HEK293 (cell line): ENCODE data around the gene PDK1.

Source experiments
- CTCF ChIA-PET: fragments of 350-600 bp; formaldehyde crosslinking; extraction: SDS; loops from one replicate; lab custom pipeline; 2021; ENCODE audit warnings: antibody characterized with exemption; lab: Yijun Ruan, JAX
- POLR2A ChIA-PET: fragments of 300-600 bp; formaldehyde crosslinking; extraction: SDS; loops from one replicate; lab custom pipeline; 2020; ENCODE audit warnings: antibody characterized with exemption, inconsistent platforms; lab: Yijun Ruan, JAX
- H3K27ac ChIP-seq: fragments of 200-500 bp; sonication (Bioruptor generic); 2 replicates; pipeline ENCODE4 v1.5.1; 2014; ENCODE audit warnings: low read depth, low read length, control low read depth, inconsistent platforms; ENCODE audit errors: extremely low read depth
- H3K36me3 ChIP-seq, 2 experiments: fragments of 200-500 bp in 1 of 2; sonication (Bioruptor generic) in 1 of 2; 1 replicate in 1 of 2; 2 replicates in 1 of 2; pipeline ENCODE4 v1.5.1; 2014 to 2017; ENCODE audit warnings: inconsistent platforms in 2 of 2, low read length in 2 of 2; ENCODE audit not compliant: control insufficient read depth in 2 of 2, insufficient read depth in 1 of 2
- H3K4me1 ChIP-seq: fragments of 200-500 bp; sonication (Bioruptor generic); 2 replicates; pipeline ENCODE4 v1.5.1; 2014; ENCODE audit warnings: mild to moderate bottlenecking, low read length, inconsistent platforms; ENCODE audit not compliant: control insufficient read depth, insufficient read depth
- H3K4me3 ChIP-seq: 2 replicates; pipeline ENCODE4 v1.5.1; 2011; ENCODE audit warnings: low read depth, mild to moderate bottlenecking, control low read depth, low read length, moderate library complexity
- H3K9me3 ChIP-seq: fragments of 200-500 bp; sonication (Bioruptor generic); 2 replicates; pipeline ENCODE4 v1.5.1; 2014; ENCODE audit warnings: low read depth, low read length, inconsistent platforms; ENCODE audit not compliant: control insufficient read depth, insufficient read depth
- MZF1 ChIP-seq: fragments of 450-650 bp; formaldehyde crosslinking; IDR thresholded peaks from 2 replicates; pipeline ENCODE4 v1.5.1; 2017; ENCODE audit warnings: missing biosample characterization, missing genetic modification characterization, borderline replicate concordance
- ZEB2 ChIP-seq: fragments of 450-650 bp; formaldehyde crosslinking; IDR thresholded peaks from 2 replicates; pipeline ENCODE4 v1.5.1; 2016; ENCODE audit warnings: missing biosample characterization, missing genetic modification characterization
- ZNF132 ChIP-seq: fragments of 450-650 bp; formaldehyde crosslinking; IDR thresholded peaks from 2 replicates; pipeline ENCODE4 v1.5.1; 2017; ENCODE audit warnings: missing biosample characterization, missing genetic modification characterization, borderline replicate concordance
- ZNF211 ChIP-seq: fragments of 450-650 bp; formaldehyde crosslinking; IDR thresholded peaks from 2 replicates; pipeline ENCODE4 v1.5.1; 2016; ENCODE audit warnings: low read depth, missing biosample characterization, missing genetic modification characterization
- ZNF24 ChIP-seq: fragments of 450-650 bp; formaldehyde crosslinking; IDR thresholded peaks from 2 replicates; pipeline ENCODE4 v1.5.1; 2016; ENCODE audit warnings: missing biosample characterization, missing genetic modification characterization
- ZNF266 ChIP-seq: fragments of 450-650 bp; formaldehyde crosslinking; IDR thresholded peaks from 2 replicates; pipeline ENCODE4 v1.5.1; 2016; ENCODE audit warnings: missing biosample characterization, missing genetic modification characterization, low read depth
- ZNF335 ChIP-seq: fragments of 450-650 bp; formaldehyde crosslinking; conservative IDR thresholded peaks from 2 replicates; pipeline ENCODE4 v1.5.1; 2016; ENCODE audit warnings: missing biosample characterization, missing genetic modification characterization
- ZNF473 ChIP-seq: fragments of 450-650 bp; formaldehyde crosslinking; IDR thresholded peaks from 2 replicates; pipeline ENCODE4 v1.5.1; 2017; ENCODE audit warnings: missing biosample characterization, missing genetic modification characterization
- ZNF658 ChIP-seq: fragments of 450-650 bp; formaldehyde crosslinking; IDR thresholded peaks from 2 replicates; pipeline ENCODE4; 2016; ENCODE audit warnings: missing biosample characterization, missing genetic modification characterization
- ZNF792 ChIP-seq: fragments of 450-650 bp; formaldehyde crosslinking; IDR thresholded peaks from 2 replicates; pipeline ENCODE4 v1.5.1; 2016; ENCODE audit warnings: missing biosample characterization, missing genetic modification characterization
- TF ChIP-seq, protein P1 (sequence below): fragments of 450-650 bp; formaldehyde crosslinking; IDR thresholded peaks from 2 replicates; pipeline ENCODE4 v1.5.1; 2017; ENCODE audit warnings: missing biosample characterization, missing genetic modification characterization
- TF ChIP-seq, protein P2 (sequence below): fragments of 450-650 bp; formaldehyde crosslinking; conservative IDR thresholded peaks from 2 replicates; pipeline ENCODE4 v1.5.1; 2016; ENCODE audit warnings: low read depth, missing biosample characterization, missing genetic modification characterization
- TF ChIP-seq, protein P3 (sequence below): fragments of 450-650 bp; formaldehyde crosslinking; IDR thresholded peaks from 2 replicates; pipeline ENCODE4; 2016; ENCODE audit warnings: missing biosample characterization, missing genetic modification characterization
- TF ChIP-seq, protein P4 (sequence below): fragments of 450-650 bp; formaldehyde crosslinking; IDR thresholded peaks from 2 replicates; pipeline ENCODE4 v1.5.1; 2016; ENCODE audit warnings: missing biosample characterization, missing genetic modification characterization
- TF ChIP-seq, protein P5 (sequence below): fragments of 450-650 bp; formaldehyde crosslinking; IDR thresholded peaks from 2 replicates; pipeline ENCODE4 v1.5.0; 2017; ENCODE audit warnings: missing biosample characterization, missing genetic modification characterization, borderline replicate concordance

PDK1 gene

DNA sequence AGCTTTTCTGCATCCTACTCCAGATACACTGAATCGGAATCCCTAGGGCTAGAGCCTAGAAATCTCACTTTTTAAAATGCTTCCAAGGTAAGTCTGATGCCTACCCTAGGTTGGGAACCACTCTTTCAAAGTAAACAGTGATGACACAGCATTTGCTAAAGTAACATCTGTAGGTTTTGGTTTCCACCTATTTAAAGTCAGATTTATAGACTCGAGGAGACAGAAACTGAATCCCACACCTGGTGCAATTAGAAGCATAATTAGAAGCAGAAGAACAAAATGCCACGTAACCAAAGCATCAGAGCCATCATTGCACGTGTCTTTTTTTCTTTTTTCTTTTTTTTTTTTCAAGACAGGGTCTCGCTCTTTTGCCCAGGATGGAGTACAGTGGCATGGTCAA is 40.9 kb downstream of the PDK1 start (continued):
- no peak for TF ChIP-seq ZNF211 (tag by site-specific recombination)
- no peak for TF ChIP-seq ZNF335 (tag by site-specific recombination)
- no peak for TF ChIP-seq ZNF658 (tag by site-specific recombination)
- TF ChIP-seq, protein P1, sequence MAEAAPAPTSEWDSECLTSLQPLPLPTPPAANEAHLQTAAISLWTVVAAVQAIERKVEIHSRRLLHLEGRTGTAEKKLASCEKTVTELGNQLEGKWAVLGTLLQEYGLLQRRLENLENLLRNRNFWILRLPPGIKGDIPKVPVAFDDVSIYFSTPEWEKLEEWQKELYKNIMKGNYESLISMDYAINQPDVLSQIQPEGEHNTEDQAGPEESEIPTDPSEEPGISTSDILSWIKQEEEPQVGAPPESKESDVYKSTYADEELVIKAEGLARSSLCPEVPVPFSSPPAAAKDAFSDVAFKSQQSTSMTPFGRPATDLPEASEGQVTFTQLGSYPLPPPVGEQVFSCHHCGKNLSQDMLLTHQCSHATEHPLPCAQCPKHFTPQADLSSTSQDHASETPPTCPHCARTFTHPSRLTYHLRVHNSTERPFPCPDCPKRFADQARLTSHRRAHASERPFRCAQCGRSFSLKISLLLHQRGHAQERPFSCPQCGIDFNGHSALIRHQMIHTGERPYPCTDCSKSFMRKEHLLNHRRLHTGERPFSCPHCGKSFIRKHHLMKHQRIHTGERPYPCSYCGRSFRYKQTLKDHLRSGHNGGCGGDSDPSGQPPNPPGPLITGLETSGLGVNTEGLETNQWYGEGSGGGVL (tag by site-specific recombination), result no peak

DNA sequence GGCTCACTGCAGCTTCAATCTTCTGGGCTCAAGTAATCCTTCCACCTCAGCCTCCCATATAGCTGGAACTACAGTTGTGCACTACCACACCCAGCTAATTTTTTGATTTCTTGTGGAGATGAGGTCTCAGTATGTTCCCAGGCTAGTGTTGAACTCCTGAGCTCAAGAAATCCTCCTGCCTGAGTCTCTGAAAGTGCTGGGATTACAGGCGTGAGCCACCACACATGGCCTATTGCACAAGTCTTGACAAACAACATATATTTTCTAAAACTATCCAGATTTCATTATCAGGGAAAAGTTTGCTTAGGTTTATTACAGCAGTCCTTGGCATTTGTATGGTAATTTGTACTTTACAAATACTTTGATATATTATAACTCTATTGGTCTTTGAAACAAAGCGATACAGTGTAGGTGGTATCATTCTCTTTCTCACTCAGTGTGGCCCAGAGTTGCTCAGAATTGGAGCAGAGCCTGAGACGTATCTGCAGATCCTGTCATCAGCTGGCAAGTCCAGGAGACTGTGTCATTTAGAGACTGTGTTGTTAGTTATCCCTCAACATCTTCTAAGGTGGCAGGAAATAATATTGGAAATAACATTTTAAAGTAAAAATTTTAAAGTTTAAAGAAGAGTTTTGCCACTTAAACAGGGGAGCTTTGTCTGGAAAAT is 41.4 kb downstream of the PDK1 start:
- H3K4me3 ChIP-seq, result no peak overlapping the region
- H3K4me1 ChIP-seq, result no peaks in the 10 kb centered on the region
- H3K9me3 ChIP-seq, result no peaks in the 10 kb centered on the region
- ChIA-PET POLR2A (no interaction called here), CTCF (interaction anchor here (0.9 to 1.7 kb wide), 3 partner anchors 77 to 131 kb away, joined by 3 to 5 read pairs (median 3); no protein-coding TSS in a partner anchor)
- TF ChIP-seq ZNF473 (tag by site-specific recombination), result no peak
- TF ChIP-seq ZNF792 (tag by site-specific recombination), result no peak
- no peak for TF ChIP-seq ZEB2 (tag by site-specific recombination)
- TF ChIP-seq, protein P2, sequence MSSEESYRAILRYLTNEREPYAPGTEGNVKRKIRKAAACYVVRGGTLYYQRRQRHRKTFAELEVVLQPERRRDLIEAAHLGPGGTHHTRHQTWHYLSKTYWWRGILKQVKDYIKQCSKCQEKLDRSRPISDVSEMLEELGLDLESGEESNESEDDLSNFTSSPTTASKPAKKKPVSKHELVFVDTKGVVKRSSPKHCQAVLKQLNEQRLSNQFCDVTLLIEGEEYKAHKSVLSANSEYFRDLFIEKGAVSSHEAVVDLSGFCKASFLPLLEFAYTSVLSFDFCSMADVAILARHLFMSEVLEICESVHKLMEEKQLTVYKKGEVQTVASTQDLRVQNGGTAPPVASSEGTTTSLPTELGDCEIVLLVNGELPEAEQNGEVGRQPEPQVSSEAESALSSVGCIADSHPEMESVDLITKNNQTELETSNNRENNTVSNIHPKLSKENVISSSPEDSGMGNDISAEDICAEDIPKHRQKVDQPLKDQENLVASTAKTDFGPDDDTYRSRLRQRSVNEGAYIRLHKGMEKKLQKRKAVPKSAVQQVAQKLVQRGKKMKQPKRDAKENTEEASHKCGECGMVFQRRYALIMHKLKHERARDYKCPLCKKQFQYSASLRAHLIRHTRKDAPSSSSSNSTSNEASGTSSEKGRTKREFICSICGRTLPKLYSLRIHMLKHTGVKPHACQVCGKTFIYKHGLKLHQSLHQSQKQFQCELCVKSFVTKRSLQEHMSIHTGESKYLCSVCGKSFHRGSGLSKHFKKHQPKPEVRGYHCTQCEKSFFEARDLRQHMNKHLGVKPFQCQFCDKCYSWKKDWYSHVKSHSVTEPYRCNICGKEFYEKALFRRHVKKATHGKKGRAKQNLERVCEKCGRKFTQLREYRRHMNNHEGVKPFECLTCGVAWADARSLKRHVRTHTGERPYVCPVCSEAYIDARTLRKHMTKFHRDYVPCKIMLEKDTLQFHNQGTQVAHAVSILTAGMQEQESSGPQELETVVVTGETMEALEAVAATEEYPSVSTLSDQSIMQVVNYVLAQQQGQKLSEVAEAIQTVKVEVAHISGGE (tag by site-specific recombination), result no peak
- TF ChIP-seq ZNF24 (tag by site-specific recombination), result no peak
- no peak for TF ChIP-seq ZNF132
- TF ChIP-seq, protein P3, sequence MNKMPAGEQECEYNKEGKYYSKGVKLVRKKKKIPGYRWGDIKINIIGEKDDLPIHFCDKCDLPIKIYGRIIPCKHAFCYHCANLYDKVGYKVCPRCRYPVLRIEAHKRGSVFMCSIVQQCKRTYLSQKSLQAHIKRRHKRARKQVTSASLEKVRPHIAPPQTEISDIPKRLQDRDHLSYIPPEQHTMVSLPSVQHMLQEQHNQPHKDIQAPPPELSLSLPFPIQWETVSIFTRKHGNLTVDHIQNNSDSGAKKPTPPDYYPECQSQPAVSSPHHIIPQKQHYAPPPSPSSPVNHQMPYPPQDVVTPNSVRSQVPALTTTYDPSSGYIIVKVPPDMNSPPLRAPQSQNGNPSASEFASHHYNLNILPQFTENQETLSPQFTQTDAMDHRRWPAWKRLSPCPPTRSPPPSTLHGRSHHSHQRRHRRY (tag by site-specific recombination), result no peak
- TF ChIP-seq, protein P4, sequence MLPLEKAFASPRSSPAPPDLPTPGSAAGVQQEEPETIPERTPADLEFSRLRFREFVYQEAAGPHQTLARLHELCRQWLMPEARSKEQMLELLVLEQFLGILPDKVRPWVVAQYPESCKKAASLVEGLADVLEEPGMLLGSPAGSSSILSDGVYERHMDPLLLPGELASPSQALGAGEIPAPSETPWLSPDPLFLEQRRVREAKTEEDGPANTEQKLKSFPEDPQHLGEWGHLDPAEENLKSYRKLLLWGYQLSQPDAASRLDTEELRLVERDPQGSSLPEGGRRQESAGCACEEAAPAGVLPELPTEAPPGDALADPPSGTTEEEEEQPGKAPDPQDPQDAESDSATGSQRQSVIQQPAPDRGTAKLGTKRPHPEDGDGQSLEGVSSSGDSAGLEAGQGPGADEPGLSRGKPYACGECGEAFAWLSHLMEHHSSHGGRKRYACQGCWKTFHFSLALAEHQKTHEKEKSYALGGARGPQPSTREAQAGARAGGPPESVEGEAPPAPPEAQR, result no peak
- no peak for TF ChIP-seq ZNF266
- TF ChIP-seq MZF1 (tag by site-specific recombination), result no peak
- TF ChIP-seq, protein P5, sequence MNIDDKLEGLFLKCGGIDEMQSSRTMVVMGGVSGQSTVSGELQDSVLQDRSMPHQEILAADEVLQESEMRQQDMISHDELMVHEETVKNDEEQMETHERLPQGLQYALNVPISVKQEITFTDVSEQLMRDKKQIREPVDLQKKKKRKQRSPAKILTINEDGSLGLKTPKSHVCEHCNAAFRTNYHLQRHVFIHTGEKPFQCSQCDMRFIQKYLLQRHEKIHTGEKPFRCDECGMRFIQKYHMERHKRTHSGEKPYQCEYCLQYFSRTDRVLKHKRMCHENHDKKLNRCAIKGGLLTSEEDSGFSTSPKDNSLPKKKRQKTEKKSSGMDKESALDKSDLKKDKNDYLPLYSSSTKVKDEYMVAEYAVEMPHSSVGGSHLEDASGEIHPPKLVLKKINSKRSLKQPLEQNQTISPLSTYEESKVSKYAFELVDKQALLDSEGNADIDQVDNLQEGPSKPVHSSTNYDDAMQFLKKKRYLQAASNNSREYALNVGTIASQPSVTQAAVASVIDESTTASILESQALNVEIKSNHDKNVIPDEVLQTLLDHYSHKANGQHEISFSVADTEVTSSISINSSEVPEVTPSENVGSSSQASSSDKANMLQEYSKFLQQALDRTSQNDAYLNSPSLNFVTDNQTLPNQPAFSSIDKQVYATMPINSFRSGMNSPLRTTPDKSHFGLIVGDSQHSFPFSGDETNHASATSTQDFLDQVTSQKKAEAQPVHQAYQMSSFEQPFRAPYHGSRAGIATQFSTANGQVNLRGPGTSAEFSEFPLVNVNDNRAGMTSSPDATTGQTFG (tag by site-specific recombination), result no peak
- TF ChIP-seq, all 188 proteins: peak for 0
- Histone ChIP-seq H3K36me3 (peaks cover 24 to 48% of the 10 kb centered on the region in 2 experiments), H3K27ac (no peak overlapping the region)
